ENCODE data around the gene DTX3. TPM values are rescaled to one million over a fixed set of nuclear protein-coding genes. Genes with fewer than 3 reads are reported as not detected.

DTX3 gene
- total and polyA plus RNA-seq, 2 of the 13 experiments (the other 11 are each of a cell fraction or from before 2014, with no cell fraction given), result 9.0 to 27.2 TPM

GRCh38 chr12:57632958-57633840 lies 28.6 kb downstream of the DTX3 start, which contains the start of gene B4GALNT1 (continued):
- no peak for TF ChIP-seq PCBP1 (IDR thresholded peaks at IDR 0.05; ENCODE audit: borderline replicate concordance, low read depth, low read length)
- TF ChIP-seq FOXM1 (CRISPR knock-in tag; IDR thresholded peaks at IDR 0.05), result no peak
- TF ChIP-seq ZGPAT (CRISPR knock-in tag; IDR thresholded peaks at IDR 0.05), result peak; percentile 67; the same call in 1 of the 2 replicates
- TF ChIP-seq ZNF777 (CRISPR knock-in tag; IDR thresholded peaks at IDR 0.05), result peak; percentile 58
- TF ChIP-seq ZNF572 (CRISPR knock-in tag; IDR thresholded peaks at IDR 0.05), result peak; percentile 58; the same call in 1 of the 2 replicates
- no peak; the same call in 1 of the 2 replicates for TF ChIP-seq EEA1 (CRISPR knock-in tag; IDR thresholded peaks at IDR 0.05; ENCODE audit: borderline replicate concordance)
- TF ChIP-seq HBP1 (CRISPR knock-in tag; IDR thresholded peaks at IDR 0.05; ENCODE audit: low read depth), result no peak
- peak; percentile 46; the same call in 1 of the 2 replicates for TF ChIP-seq IRF2 (CRISPR knock-in tag; IDR thresholded peaks at IDR 0.05)
- TF ChIP-seq ASH2L (IDR thresholded peaks at IDR 0.05; ENCODE audit: insufficient read length, low read depth, low read length), result peak; percentile 41
- no peak; the same call in 1 of the 2 replicates for TF ChIP-seq ZFY (CRISPR knock-in tag; IDR thresholded peaks at IDR 0.05)
- TF ChIP-seq RFXAP (CRISPR knock-in tag; IDR thresholded peaks at IDR 0.05; ENCODE audit: borderline replicate concordance), result 0 out of 2 replicates have a peak, but pooled peaks have one; percentile 21
- no peak for TF ChIP-seq ZNF343 (CRISPR knock-in tag; IDR thresholded peaks at IDR 0.05)
- TF ChIP-seq ZNF441 (CRISPR knock-in tag; IDR thresholded peaks at IDR 0.05; ENCODE audit: borderline replicate concordance), result peak; percentile 95
- no peak for TF ChIP-seq RELA (CRISPR knock-in tag; IDR thresholded peaks at IDR 0.05)
- no peak for TF ChIP-seq ISX (CRISPR knock-in tag; conservative IDR thresholded peaks at IDR 0.05)
- TF ChIP-seq HOXA5 (CRISPR knock-in tag; IDR thresholded peaks at IDR 0.05), result no peak; the same call in 1 of the 2 replicates
- TF ChIP-seq ZNF503 (CRISPR knock-in tag; IDR thresholded peaks at IDR 0.05), result 0 out of 2 replicates have a peak, but pooled peaks have one; percentile 30
- TF ChIP-seq NFYC (CRISPR knock-in tag; IDR thresholded peaks at IDR 0.05), result 0 out of 2 replicates have a peak, but pooled peaks have one; percentile 28
- TF ChIP-seq SAFB2 (CRISPR knock-in tag; IDR thresholded peaks at IDR 0.05; ENCODE audit: borderline replicate concordance, low read depth), result peak; percentile 79; the same call in 1 of the 2 replicates
- TF ChIP-seq TSC22D2 (CRISPR knock-in tag; IDR thresholded peaks at IDR 0.05; ENCODE audit: borderline replicate concordance), result 0 out of 2 replicates have a peak, but pooled peaks have one; percentile 24
- no peak for TF ChIP-seq ZBTB25 (CRISPR knock-in tag; IDR thresholded peaks at IDR 0.05)
- TF ChIP-seq ZNF431 (CRISPR knock-in tag; IDR thresholded peaks at IDR 0.05; ENCODE audit: borderline replicate concordance, low read depth), result no peak
- no peak for TF ChIP-seq ELF4 (CRISPR knock-in tag; IDR thresholded peaks at IDR 0.05; ENCODE audit: borderline replicate concordance)
- TF ChIP-seq HNRNPLL (IDR thresholded peaks at IDR 0.05; ENCODE audit: low read depth, low read length, poor library complexity, severe bottlenecking), result peak; percentile 63

Measured in HepG2 (cell line).